HG03460 (cell line): ENCODE data around the gene VIPR1.

Experiments used
- ATAC-seq: cut with Tn5 transposase; IDR thresholded peaks from one replicate; pipeline ENCODE4 v1.9.1; 2021; ENCODE audit not compliant: unreplicated experiment

Gene VIPR1

GRCh38 chr3:42509111-42509510 lies 6.7 kb downstream of the VIPR1 start:
- no peak for ATAC-seq

- no peak for ATAC-seq
Measured at GRCh38 chr3:42510325-42510724, 7.9 kb downstream of the VIPR1 start.

- ATAC-seq, result no peak
Measured at GRCh38 chr3:42511201-42511600, 8.8 kb downstream of the VIPR1 start.

- no peak for ATAC-seq
Measured at GRCh38 chr3:42511736-42512135, 9.3 kb downstream of the VIPR1 start.

- no peak for ATAC-seq
Measured at GRCh38 chr3:42513121-42513520, 10.7 kb downstream of the VIPR1 start.

GRCh38 chr3:42513521-42513920 lies 11.1 kb downstream of the VIPR1 start:
- ATAC-seq, result no peak

GRCh38 chr3:42514876-42515275 lies 12.4 kb downstream of the VIPR1 start:
- ATAC-seq, result no peak

GRCh38 chr3:42515391-42515916 lies 13.0 kb downstream of the VIPR1 start:
- no peak for ATAC-seq

- ATAC-seq, result no peak
Measured at GRCh38 chr3:42515976-42516375, 13.5 kb downstream of the VIPR1 start.

GRCh38 chr3:42516443-42516842 lies 14.0 kb downstream of the VIPR1 start:
- ATAC-seq, result no peak

GRCh38 chr3:42517117-42517516 lies 14.7 kb downstream of the VIPR1 start:
- ATAC-seq, result no peak

GRCh38 chr3:42518800-42519567 lies 16.5 kb downstream of the VIPR1 start:
- no peak for ATAC-seq

- no peak for ATAC-seq
Measured at GRCh38 chr3:42519568-42519962, 17.1 kb downstream of the VIPR1 start.

- ATAC-seq, result no peak
Measured at GRCh38 chr3:42520336-42520735, 17.9 kb downstream of the VIPR1 start.

GRCh38 chr3:42520906-42521305 lies 18.5 kb downstream of the VIPR1 start:
- no peak for ATAC-seq

GRCh38 chr3:42524751-42525150 lies 22.3 kb downstream of the VIPR1 start:
- no peak for ATAC-seq

- no peak for ATAC-seq
Measured at GRCh38 chr3:42525212-42525611, 22.8 kb downstream of the VIPR1 start.

GRCh38 chr3:42525736-42526345 lies 23.4 kb downstream of the VIPR1 start:
- ATAC-seq, result no peak

- ATAC-seq, result no peak
Measured at GRCh38 chr3:42526616-42527367, 24.3 kb downstream of the VIPR1 start.

- ATAC-seq, result no peak
Measured at GRCh38 chr3:42527368-42527917, 25.0 kb downstream of the VIPR1 start.

GRCh38 chr3:42529468-42529867 lies 27.0 kb downstream of the VIPR1 start:
- no peak for ATAC-seq
